GM19468 (cell line): ENCODE results near the gene ZSCAN31.
A peak's percentile ranks its signal among the peaks of the same experiment; 100 is the strongest.
"Not testable (repeated sequence)": the region's sequence is repeated elsewhere in the genome, so short reads cannot be mapped to it uniquely, and the experiment has no call there.

Source experiments
- ATAC-seq: cut with Tn5 transposase; IDR thresholded peaks from one replicate; pipeline ENCODE4 v1.9.1; 2021; ENCODE audit warnings: mild to moderate bottlenecking, moderate library complexity, moderate number of reproducible peaks; ENCODE audit not compliant: unreplicated experiment; ENCODE audit errors: extremely low read depth

The ZSCAN31 gene

GRCh38 chr6:28323813-28324424 is 12.0 kb downstream of the ZSCAN31 start:
- no peak for ATAC-seq

DNA sequence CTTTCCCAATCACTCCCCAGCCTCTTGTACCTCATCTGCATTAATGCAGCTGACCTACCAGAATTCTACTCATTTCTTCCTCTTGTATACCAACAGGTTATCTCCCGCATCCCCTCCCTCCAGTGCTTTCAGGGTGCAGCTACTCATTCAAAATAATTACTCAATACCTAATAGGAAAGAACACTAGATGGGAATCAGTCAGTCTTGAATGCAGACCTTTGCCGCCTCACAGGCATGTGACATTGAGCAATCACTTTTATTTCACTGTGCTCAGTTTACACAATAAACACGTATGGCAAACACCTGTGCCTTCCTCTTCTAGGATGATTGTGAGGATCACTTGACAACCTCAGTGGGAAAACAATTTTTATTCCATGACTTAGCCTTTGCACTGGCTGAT is 13.3 kb downstream of the ZSCAN31 start:
- ATAC-seq = no peak

DNA sequence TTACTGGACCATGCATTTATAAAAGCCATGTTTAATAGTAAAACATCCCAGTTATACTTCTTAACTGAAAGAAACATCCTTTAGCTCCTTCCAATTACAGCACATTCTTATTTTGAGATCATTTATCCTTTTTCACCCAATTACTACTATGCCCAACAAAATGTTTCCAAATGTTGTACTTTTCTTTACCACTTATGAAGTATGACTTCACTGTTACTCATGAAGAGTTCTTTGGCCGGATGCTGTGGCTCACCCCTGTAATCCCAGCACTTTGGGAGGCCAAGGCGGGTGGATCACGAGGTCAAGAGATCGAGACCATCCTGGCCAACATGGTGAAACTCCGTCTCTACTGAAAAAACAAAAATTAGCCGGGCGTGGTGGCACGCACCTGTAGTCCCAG is 18.1 kb downstream of the ZSCAN31 start:
- not testable (repeated sequence) for ATAC-seq

DNA sequence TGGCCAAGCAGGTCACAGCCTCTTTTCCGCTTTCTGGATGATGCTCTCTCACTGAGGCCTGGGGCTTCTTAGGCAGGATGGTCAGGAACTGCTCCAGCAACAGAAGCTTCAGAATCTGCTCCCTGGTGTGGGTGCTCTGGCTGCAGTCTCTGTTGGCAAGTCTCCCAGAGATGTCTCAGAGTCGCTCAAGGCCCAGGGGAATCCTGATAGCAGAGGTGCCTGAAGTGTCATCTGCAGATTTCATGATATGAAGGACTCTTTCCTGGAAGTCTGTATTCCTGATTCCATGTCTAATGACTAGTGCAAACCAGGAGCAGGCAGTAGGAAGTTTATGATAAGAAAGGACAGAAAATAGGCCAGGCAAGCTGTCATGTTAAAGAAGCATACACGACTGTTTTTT is 20.3 kb downstream of the ZSCAN31 start:
- ATAC-seq = no peak

DNA sequence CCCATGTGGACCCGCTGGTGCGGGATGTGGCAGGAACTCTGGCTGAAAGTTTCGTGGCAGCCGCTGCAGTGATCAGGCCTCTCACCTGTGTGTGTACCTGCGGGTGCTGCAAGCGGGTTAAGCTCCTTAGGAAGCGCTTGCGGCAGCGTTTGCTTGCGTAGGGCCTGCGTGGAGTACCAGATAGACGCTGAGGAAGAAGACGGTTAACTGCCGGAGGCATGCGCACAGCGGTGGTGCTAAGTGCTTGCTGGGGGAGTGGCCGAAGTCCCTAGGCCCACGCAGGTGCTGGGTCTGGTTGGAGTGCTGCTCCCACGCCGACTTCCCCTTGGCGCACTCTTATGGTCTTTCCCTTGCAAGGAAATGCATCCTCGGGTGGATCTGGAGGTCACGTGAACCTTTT is 23.0 kb downstream of the ZSCAN31 start:
- ATAC-seq = no peak

- no peak for ATAC-seq
Measured at GRCh38 chr6:28311139-28311823, 24.7 kb downstream of the ZSCAN31 start.

GRCh38 chr6:28306363-28306762 is 29.6 kb downstream of the ZSCAN31 start:
- not testable (repeated sequence) for ATAC-seq

GRCh38 chr6:28303570-28303969 is 32.4 kb downstream of the ZSCAN31 start:
- ATAC-seq = peak; percentile 75

DNA sequence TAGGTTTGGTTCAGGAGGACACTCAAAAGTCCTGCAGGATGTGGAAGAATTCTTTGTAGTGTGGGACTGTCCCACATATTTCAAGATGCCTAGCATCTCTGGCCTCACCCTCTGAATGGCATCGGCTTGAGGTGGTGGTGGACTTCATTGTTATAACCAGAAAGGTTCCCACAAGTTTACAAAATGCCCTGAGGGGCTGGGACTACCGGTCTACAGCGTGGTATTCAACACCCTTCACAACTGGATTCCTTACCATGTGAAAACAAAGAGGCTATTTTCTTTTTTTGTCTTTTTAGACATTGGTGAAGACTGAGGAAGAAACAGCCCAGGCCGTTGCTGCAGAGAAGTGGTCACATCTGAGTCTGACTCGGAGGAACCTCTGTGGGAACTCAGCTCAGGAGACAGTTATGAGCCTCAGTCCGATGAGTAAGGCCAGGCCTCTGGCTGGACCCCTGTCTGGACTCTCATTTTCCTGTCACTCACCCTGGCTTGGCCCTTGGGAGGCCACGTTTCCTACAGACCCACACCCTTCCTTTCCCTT is 39.4 kb downstream of the ZSCAN31 start:
- ATAC-seq = no peak

- no peak for ATAC-seq
Measured at GRCh38 chr6:28295326-28295725, 40.6 kb downstream of the ZSCAN31 start.

GRCh38 chr6:28291573-28291972 is 44.4 kb downstream of the ZSCAN31 start:
- no peak for ATAC-seq

- no peak for ATAC-seq
Measured at GRCh38 chr6:28282926-28283325, 53.0 kb downstream of the ZSCAN31 start.

DNA sequence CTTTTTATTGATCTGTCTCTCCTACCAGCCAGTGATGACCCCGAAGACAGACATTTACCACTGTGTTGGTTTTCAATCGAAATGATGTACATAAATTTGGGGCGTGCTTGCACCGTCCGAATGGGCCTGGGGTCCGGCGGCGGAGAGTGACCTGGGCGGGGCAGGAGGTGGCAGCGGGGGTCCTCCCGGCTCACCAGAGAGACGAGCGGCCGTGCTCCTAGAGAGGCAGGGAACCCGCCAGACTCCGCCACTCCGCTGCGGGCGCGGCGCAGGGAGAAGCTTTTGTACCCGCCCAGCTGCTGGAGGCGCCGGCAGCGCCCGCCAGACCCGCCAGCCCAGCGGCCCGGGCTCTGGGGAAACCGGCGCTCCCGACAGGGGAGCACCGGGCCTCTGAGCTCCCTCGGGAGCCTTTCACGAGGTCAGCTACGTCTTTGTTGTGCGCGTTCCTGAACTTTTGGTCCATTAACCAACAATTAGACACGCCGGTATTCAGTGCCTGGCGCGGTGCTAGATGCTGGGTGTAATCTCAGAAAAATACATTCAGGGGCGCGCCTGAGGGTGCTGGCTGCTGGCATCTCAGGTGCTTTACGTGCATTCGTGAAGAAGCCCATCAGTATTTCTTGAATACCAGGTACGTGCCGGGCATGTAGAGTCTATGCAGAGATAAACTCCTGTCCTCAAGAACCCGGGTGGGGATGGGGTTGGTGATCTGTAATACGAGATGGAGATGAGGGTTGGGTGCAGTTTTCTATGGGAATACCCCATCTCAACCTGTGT is 54.5 kb downstream of the ZSCAN31 start, which contains the start of gene PGBD1:
TSS of gene PGBD1 (plus strand) at position 285 of the 777 bp plus-strand sequence. CDS start 2,242 bp downstream, outside the sequence.
- no peak for ATAC-seq

DNA sequence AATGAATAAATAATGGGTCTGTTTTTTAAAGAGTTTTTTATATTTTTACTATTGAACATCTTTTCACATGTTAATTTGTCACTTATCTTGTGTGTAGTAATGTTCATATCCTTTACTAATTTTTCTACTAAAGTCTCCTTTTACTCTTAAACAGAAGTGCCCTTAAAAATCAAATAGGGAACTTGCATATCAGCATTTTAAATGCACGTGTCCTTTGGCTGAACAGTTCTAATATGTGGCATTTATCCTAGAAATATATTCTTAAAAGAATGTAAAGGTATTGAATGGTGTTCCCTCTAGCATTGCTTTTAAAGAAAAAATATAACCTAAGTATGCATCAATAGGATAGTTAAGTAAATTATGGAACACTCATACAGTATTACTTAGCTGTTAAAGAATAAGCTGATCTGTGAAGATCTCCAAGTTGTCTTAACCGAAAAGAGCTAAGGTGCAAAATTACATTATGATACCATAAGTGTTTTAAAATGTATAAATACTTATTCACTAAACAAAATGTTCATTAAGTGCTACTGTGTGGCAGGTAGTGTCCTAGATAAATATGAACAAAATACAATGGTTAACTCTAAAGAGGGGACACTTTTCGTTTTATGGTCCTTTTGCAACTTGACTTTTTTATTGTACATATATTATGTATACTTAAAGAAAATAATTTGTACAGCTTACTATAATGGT is 55.2 kb downstream of the ZSCAN31 start:
- ATAC-seq = no peak

DNA sequence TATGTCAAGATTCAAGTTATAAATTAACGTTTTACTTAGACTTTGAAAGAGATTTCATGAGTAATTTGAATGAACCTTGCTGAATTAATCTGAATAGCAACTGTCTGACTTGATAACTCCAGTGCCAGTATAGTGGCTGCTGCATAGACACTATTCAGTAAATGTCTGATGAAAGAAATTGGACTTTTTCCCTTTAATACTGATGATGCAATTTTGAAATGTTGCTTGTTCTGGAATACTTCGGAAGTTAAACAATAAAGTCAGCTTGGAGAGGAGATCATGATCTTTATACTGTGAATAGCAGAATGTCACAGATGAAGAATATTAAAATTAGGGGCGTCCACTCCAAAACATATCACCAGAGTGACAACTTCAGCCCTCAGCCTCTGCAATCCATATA is 58.2 kb downstream of the ZSCAN31 start:
- ATAC-seq = no peak

GRCh38 chr6:28274888-28275287 is 61.1 kb downstream of the ZSCAN31 start:
- no peak for ATAC-seq
